ENCODE data around the gene PIP5K1C.

Gene PIP5K1C

GRCh38 chr19:3604227-3604986 is 95.9 kb downstream of the PIP5K1C start:
- Histone ChIP-seq H3K36me3 (ENCODE audit: insufficient read depth, low read length) (no peaks in the 10 kb centered on the region), H3K4me3 (ENCODE audit: low read depth in 1 of 2, low read length in 2 of 2) (no peak overlapping the region), H3K27me3 (ENCODE audit: insufficient read depth, low read length, poor library complexity) (no peaks in the 10 kb centered on the region), H3K9me3 (ENCODE audit: insufficient read depth, low read length, severe bottlenecking) (no peaks in the 10 kb centered on the region), H2AFZ (ENCODE audit: low read depth, low read length) (no peak overlapping the region), H3K9ac (ENCODE audit: low read depth, low read length) (no peak overlapping the region), H4K20me1 (ENCODE audit: insufficient read depth, low read length) (no peaks in the 10 kb centered on the region), H3K4me1 (ENCODE audit: insufficient read depth, low read length) (no peaks in the 10 kb centered on the region), H3K27ac (ENCODE audit: low read length) (no peak overlapping the region), H3K79me2 (ENCODE audit: insufficient read depth, low read length) (no peaks in the 10 kb centered on the region), H3K4me2 (ENCODE audit: insufficient read depth, low read length) (no peak overlapping the region)
- DNase-seq: no peak
- ATAC-seq (ENCODE audit: insufficient read depth, low read depth): no peak
- no peak for TF ChIP-seq EZH2 (IDR thresholded peaks at IDR 0.05; ENCODE audit: borderline replicate concordance, low read depth, low read length, severe bottlenecking)
- TF ChIP-seq CTCF (IDR thresholded peaks at IDR 0.05; ENCODE audit: borderline replicate concordance, extremely low read depth, low read length, poor library complexity, severe bottlenecking): no peak

- H2AFZ ChIP-seq (ENCODE audit: low read depth, low read length): no peak overlapping the region
- H3K4me1 ChIP-seq (ENCODE audit: insufficient read depth, low read length): no peaks in the 10 kb centered on the region
- ATAC-seq (ENCODE audit: insufficient read depth, low read depth) (no peak), DNase-seq (no peak)
- H3K4me2 ChIP-seq (ENCODE audit: insufficient read depth, low read length): no peak overlapping the region
- no peak overlapping the region for H3K9ac ChIP-seq (ENCODE audit: low read depth, low read length)
- no peak for TF ChIP-seq CTCF (IDR thresholded peaks at IDR 0.05; ENCODE audit: borderline replicate concordance, extremely low read depth, low read length, poor library complexity, severe bottlenecking)
- no peak for TF ChIP-seq EZH2 (IDR thresholded peaks at IDR 0.05; ENCODE audit: borderline replicate concordance, low read depth, low read length, severe bottlenecking)
- no peaks in the 10 kb centered on the region for H3K27me3 ChIP-seq (ENCODE audit: insufficient read depth, low read length, poor library complexity)
- no peak overlapping the region for H3K27ac ChIP-seq (ENCODE audit: low read length)
- H4K20me1 ChIP-seq (ENCODE audit: insufficient read depth, low read length): no peaks in the 10 kb centered on the region
- no peaks in the 10 kb centered on the region for H3K9me3 ChIP-seq (ENCODE audit: insufficient read depth, low read length, severe bottlenecking)
- H3K4me3 ChIP-seq (ENCODE audit: low read depth in 1 of 2, low read length in 2 of 2): no peak overlapping the region
- H3K79me2 ChIP-seq (ENCODE audit: insufficient read depth, low read length): no peaks in the 10 kb centered on the region
- no peaks in the 10 kb centered on the region for H3K36me3 ChIP-seq (ENCODE audit: insufficient read depth, low read length)
Measured at GRCh38 chr19:3603121-3603811, 97.0 kb downstream of the PIP5K1C start.

DNA sequence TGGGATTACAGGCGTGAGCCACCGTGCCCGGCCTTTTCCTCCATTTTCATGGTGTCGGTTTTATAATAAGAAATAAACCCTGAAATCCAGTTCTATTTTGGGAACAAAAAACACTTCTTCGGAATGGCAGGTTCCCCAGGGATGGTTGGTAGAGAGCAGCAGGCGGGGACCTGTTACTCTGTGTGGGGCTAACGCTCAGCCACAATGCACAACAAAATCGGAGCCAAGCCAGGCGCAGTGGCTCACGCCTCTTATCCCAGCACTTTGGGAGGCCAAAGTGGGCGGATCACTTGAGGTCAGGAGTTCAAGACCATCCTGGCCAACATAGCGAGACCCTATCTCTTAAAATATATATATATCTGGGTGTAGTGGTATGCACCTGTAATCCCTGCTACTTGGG is 99.2 kb downstream of the PIP5K1C start:
- no peaks in the 10 kb centered on the region for H3K79me2 ChIP-seq (ENCODE audit: insufficient read depth, low read length)
- no peak overlapping the region for H3K9ac ChIP-seq (ENCODE audit: low read depth, low read length)
- no peak for DNase-seq
- H2AFZ ChIP-seq (ENCODE audit: low read depth, low read length): no peak overlapping the region
- H3K36me3 ChIP-seq (ENCODE audit: insufficient read depth, low read length): no peaks in the 10 kb centered on the region
- no peaks in the 10 kb centered on the region for H3K9me3 ChIP-seq (ENCODE audit: insufficient read depth, low read length, severe bottlenecking)
- no peaks in the 10 kb centered on the region for H3K27me3 ChIP-seq (ENCODE audit: insufficient read depth, low read length, poor library complexity)
- H3K27ac ChIP-seq (ENCODE audit: low read length): no peak overlapping the region
- no peak overlapping the region for H3K4me2 ChIP-seq (ENCODE audit: insufficient read depth, low read length)
- no peaks in the 10 kb centered on the region for H4K20me1 ChIP-seq (ENCODE audit: insufficient read depth, low read length)
- no peaks in the 10 kb centered on the region for H3K4me1 ChIP-seq (ENCODE audit: insufficient read depth, low read length)
- H3K4me3 ChIP-seq (ENCODE audit: low read depth in 1 of 2, low read length in 2 of 2): no peak overlapping the region
- no peak for ATAC-seq (ENCODE audit: insufficient read depth, low read depth)
- TF ChIP-seq EZH2 (IDR thresholded peaks at IDR 0.05; ENCODE audit: borderline replicate concordance, low read depth, low read length, severe bottlenecking) (no peak), CTCF (IDR thresholded peaks at IDR 0.05; ENCODE audit: borderline replicate concordance, extremely low read depth, low read length, poor library complexity, severe bottlenecking) (no peak)
